ENCODE data around the gene PAEP.
"Not testable (repeated sequence)": the region's sequence is repeated elsewhere in the genome, so short reads cannot be mapped to it uniquely, and the experiment has no call there.

The PAEP gene

DNA sequence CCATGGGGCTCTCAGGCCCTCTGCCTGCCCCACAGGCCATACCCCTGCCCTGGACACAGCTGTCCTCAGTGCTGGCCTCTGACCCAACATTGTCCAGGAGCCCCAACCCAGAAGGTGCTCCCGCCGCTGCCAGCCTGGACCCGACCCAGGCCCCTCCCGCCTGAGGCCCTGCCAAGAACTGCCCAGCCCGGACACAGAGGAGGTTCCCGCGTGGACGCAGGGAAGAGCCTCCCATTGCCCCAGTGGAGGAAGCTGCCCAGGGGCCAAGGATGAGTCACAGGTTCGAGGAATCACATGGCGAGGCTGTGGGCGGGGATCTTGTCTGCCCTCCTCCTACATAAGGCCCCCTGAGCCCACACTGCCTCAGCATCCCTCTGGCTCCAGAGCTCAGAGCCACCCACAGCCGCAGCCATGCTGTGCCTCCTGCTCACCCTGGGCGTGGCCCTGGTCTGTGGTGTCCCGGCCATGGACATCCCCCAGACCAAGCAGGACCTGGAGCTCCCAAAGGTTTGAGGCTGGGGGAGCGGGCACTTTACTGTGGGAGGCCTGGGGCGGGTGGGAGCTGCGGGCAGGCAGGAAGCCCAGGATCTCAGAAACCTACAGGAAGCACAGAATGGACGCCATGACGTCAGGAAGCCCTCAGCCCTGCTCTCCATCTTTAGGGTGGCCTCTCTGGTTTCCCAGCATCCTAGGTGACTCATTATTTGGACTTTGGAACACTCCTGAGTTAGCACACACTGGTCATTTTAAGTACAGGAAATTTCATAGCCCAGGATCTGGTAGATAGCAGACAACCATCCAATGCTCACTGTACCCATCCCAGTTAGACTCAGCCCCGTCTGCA is at the start of gene PAEP:
PAEP (plus strand) TSS at position 366 of the 844 bp plus-strand sequence.
- no peak for DNase-seq

GRCh38 chr9:135512241-135512603 is 49.3 kb upstream of the PAEP start:
- DNase-seq, result no peak

- no peak for DNase-seq
Observed at GRCh38 chr9:135512904-135513303, 48.7 kb upstream of the PAEP start.

GRCh38 chr9:135513351-135513846 is 48.2 kb upstream of the PAEP start:
- DNase-seq, result no peak

- not testable (repeated sequence) for DNase-seq
Observed at GRCh38 chr9:135513906-135514305, 47.6 kb upstream of the PAEP start.

GRCh38 chr9:135514342-135515082 is 47.0 kb upstream of the PAEP start:
- no peak for DNase-seq

- DNase-seq, result no peak
Observed at GRCh38 chr9:135515083-135515951, 46.2 kb upstream of the PAEP start.

GRCh38 chr9:135516132-135516860 is 45.3 kb upstream of the PAEP start:
- DNase-seq, result no peak

- DNase-seq, result no peak
Observed at GRCh38 chr9:135517407-135517822, 44.1 kb upstream of the PAEP start.

DNA sequence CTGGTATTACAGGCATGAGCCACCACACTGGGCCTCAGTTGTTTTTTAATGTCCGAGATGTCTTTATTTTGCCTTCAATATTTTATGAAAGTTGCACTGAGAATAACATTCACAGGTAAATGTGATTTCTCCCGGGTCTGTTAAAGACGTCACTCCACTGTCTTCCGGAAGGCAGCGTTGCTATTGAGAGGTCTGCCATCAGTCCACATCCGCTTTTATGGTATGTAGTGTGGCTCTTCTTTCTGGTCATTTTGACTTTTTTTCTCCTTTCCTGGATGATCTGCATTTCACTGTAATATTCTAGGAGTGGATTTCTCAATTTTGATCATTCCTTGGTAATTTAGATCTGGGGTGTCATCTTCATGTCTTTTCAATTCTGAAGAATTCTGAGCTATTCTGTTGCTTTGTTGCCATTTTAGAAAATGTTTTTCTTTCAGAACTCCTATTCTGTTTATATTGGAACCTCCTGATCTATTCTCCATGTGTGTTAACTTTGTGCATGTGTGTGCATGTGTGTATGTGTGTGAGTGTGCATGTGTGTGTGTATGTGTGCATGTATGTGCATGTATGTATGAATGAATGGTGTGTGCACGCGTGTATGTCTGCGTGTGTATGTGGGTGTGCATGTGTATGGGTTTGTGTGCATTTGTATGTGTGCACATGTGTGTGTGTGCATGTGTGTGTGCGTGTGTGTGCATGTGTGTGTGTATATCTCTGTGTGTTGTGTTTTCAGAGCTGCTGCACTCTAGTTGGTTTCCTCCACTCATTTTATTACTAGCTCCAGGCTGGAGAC is 42.2 kb upstream of the PAEP start:
- no peak for DNase-seq

- DNase-seq, result no peak
Observed at GRCh38 chr9:135520916-135521607, 40.5 kb upstream of the PAEP start, which contains the start of gene LCN1. TSS of gene LCN1 (plus strand) at chr9:135521440. CDS start at chr9:135521498, 58 bp downstream.

DNA sequence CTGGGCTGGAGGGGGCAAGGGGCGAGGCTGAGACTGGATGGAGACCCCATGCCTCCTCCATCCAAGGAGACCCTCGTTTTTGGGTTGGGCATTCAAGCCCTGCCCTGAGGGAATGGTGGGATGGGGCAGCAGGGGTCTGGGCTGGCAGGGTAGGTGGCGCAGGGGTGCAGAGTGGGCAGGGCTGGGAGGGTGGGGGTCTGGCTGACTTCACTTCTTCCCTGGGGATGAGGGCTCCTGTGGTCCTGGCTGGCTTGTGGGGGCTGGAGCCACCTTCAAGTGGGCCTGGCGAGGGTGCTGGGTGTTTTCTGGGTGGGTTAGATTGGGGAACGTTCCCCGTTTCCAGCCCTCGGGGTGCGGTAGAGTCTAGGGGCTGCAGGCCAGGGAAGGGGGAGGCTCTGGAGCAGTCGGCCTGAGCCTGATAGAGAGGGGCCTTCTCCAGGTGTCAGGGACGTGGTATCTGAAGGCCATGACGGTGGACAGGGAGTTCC is 39.9 kb upstream of the PAEP start:
- no peak for DNase-seq

GRCh38 chr9:135522137-135522877 is 39.2 kb upstream of the PAEP start:
- DNase-seq, result no peak

GRCh38 chr9:135522931-135523330 is 38.6 kb upstream of the PAEP start:
- no peak for DNase-seq

DNA sequence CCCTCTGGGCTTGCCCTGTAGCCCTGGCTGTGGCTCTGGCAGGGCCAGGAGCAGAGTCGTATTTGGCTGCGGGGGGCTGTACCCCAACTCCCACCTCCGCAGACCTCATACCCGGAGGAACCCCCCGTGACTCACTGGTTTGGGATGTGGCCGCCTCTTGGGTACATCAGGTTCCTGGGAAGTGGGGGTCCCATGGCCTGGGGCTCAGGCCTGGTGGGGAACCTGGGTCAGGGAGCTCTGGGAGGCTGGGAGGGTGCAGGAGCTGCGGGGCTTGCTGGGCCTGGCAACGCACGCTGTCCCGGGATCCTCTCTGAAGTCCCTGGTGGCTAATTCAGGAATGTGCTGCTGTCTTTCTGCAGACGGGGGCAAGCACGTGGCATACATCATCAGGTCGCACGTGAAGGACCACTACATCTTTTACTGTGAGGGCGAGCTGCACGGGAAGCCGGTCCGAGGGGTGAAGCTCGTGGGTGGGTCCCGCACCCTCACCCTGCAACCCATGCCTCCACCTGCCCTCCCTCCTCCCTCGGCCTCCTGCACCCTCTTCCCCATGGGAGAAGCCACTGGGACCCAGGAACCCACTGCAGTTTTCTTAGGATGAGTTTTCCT is 37.9 kb upstream of the PAEP start:
- DNase-seq, result no peak

DNA sequence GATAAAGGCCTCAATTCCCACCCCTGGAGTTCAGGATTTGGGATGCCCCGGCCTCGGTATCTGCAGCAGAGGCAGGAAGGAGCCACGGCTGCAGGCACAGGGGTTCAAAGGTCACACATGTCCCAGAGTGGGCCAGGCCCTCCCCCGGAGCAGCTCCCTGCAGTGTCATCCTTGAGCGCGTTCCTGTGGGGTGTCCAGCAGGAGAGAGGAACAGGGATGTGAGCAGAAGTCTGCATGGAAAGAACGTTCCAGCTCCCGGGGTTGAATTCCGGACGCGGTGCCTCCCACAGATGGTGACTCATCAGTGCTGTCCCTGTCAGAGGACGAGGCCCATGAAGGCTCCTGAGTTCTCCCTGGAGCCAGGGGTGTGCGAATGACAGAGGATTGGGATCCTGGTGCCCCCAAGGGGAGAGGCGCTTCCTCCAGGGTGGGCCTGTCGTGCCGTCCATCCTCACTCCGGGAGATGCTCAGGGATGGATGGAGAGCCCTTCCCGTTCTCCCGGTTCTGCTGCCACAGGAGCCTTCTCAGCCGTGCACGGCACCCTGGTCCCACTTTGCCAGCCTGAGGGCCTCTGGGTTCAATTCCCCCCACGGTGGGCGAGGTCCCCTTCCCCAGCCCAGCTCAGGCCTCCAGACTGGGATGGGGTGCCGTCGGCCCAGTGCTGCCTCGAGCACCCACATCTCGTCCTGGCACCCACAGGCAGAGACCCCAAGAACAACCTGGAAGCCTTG is 37.3 kb upstream of the PAEP start:
- DNase-seq, result no peak

- DNase-seq, result no peak
Observed at GRCh38 chr9:135525241-135526088, 36.1 kb upstream of the PAEP start.
